ENCODE results near the gene GPHA2.

The GPHA2 gene

GRCh38 chr11:64913171-64913727, 22.4 kb downstream of the GPHA2 start:
- DNase-seq (ENCODE audit: low read depth): no peak
- H3K4me3 ChIP-seq (ENCODE audit: control insufficient read depth, low read depth, low read length): no peak overlapping the region
- TF ChIP-seq, protein P1, sequence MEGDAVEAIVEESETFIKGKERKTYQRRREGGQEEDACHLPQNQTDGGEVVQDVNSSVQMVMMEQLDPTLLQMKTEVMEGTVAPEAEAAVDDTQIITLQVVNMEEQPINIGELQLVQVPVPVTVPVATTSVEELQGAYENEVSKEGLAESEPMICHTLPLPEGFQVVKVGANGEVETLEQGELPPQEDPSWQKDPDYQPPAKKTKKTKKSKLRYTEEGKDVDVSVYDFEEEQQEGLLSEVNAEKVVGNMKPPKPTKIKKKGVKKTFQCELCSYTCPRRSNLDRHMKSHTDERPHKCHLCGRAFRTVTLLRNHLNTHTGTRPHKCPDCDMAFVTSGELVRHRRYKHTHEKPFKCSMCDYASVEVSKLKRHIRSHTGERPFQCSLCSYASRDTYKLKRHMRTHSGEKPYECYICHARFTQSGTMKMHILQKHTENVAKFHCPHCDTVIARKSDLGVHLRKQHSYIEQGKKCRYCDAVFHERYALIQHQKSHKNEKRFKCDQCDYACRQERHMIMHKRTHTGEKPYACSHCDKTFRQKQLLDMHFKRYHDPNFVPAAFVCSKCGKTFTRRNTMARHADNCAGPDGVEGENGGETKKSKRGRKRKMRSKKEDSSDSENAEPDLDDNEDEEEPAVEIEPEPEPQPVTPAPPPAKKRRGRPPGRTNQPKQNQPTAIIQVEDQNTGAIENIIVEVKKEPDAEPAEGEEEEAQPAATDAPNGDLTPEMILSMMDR (IDR thresholded peaks at IDR 0.05; ENCODE audit: control insufficient read depth, insufficient read depth, low read depth, low read length, missing control alignments): no peak

DNA sequence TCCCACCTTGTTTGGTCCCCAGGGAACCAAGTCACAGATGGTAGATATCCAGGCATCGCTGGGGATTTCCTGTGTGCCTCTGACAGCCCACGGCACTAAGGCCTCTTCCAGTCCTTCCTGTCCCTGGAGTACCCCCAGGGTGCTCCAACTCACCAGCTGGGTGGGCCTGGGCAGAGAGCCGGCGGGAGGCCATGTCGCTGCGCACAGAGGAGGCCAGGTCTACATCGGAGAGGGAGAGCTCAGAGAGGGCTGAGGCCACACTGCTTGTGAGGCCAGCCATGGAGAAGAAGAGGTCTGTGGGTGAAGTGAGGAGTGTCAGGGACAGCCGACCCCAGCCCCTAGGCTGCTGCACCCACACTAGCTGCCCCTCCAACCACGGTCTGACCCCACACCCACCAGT, 24.0 kb downstream of the GPHA2 start:
- DNase-seq (ENCODE audit: low read depth): no peak
- TF ChIP-seq, protein P1 (IDR thresholded peaks at IDR 0.05; ENCODE audit: control insufficient read depth, insufficient read depth, low read depth, low read length, missing control alignments): no peak
- H3K4me3 ChIP-seq (ENCODE audit: control insufficient read depth, low read depth, low read length): no peak overlapping the region

- TF ChIP-seq, protein P1 (IDR thresholded peaks at IDR 0.05; ENCODE audit: control insufficient read depth, insufficient read depth, low read depth, low read length, missing control alignments): no peak
- no peak overlapping the region for H3K4me3 ChIP-seq (ENCODE audit: control insufficient read depth, low read depth, low read length)
- no peak for DNase-seq (ENCODE audit: low read depth)
Observed at GRCh38 chr11:64911142-64911541, 24.6 kb downstream of the GPHA2 start.

DNA sequence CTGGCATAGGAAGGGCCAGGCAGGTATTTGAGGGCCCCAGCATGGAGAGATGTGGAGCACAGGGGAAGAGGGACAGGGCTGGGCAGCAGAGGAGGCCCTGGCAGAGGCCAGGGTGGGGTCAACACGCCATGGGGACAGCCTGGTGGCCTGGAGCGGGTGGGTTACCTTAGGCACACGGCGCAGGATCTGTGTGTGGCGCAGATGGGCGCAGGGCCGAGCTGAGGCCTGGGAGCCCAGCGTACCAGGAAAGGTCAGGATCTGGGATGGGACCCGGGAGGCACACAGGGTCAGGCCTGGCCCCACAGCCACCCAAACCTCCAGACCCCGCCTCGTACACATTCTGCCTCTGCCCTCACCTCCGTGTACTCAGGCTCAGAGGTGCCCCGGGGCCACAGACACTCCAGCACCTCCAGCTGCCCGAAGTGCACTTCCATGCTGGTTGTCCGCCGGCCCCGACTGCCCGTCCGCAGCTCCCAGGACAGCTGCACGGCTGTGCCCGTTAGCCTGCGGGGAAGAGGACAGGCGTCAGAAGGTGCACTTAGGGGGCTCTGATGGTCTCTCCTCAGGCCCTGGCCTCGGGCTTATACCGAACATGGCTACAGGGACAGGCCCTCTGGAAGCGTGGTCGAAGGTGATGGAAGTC, 25.1 kb downstream of the GPHA2 start:
- H3K4me3 ChIP-seq (ENCODE audit: control insufficient read depth, low read depth, low read length): no peak overlapping the region
- DNase-seq (ENCODE audit: low read depth): no peak
- TF ChIP-seq, protein P1 (IDR thresholded peaks at IDR 0.05; ENCODE audit: control insufficient read depth, insufficient read depth, low read depth, low read length, missing control alignments): no peak

DNA sequence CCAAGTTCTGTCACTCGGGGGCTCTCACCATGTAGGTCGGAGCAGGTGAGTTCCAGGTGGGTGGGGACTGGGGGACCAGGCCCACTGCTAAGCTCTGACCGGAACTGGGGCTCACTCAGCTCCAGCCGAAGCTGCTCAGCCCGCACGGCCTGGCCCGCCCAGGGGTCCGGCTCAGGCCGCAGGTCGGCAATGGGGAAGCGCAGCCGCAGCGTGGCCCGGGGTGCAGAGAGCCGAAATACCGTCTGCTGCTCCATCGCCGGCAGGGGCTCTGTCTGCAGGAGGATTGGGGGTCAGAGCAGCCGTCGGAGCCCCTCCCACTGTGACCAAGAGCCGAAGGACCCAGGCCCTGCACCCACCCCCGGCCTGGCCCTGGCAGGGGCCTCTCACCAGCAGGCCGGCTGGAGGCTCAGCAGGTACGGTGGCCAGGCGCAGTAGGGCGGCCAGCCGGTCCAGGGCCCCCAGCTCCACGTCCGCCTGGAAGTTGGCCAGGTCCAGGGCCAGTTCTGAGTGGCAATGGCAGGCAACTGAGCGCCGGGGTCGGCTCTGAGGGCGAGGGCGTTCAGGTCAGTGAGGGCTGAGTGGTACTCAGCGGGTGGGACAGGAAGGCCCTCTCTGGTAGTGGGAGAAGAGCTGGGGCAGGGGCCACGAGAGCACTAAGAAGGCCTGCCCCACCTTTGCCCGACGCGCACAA, 25.9 kb downstream of the GPHA2 start:
- TF ChIP-seq, protein P1 (IDR thresholded peaks at IDR 0.05; ENCODE audit: control insufficient read depth, insufficient read depth, low read depth, low read length, missing control alignments): no peak
- DNase-seq (ENCODE audit: low read depth): no peak
- H3K4me3 ChIP-seq (ENCODE audit: control insufficient read depth, low read depth, low read length): no peak overlapping the region

GRCh38 chr11:64908766-64909165, 26.9 kb downstream of the GPHA2 start:
- H3K4me3 ChIP-seq (ENCODE audit: control insufficient read depth, low read depth, low read length): no peak overlapping the region
- no peak for DNase-seq (ENCODE audit: low read depth)
- TF ChIP-seq, protein P1 (IDR thresholded peaks at IDR 0.05; ENCODE audit: control insufficient read depth, insufficient read depth, low read depth, low read length, missing control alignments): no peak

Measured in AG09309 (cell line).